Memory B cell (primary cell): Measurements from ENCODE around the gene RTL10.

Source experiments
- ATAC-seq: fragments of 150-1000 bp; cut with Tn5 transposase; 2 replicates; pipeline ENCODE4 v1.10.0; 2021; ENCODE audit warnings: low read depth, mild to moderate bottlenecking, moderate library complexity
- DNase-seq, 2 donors: peaks; one replicate each; pipeline ENCODE4 v3.0.0; 2022; ENCODE audit warnings: low spot score in 2 of 2
- H3K27ac Mint-ChIP-seq: one replicate; pipeline ENCODE4 v1.8.0; 2022; ENCODE audit warnings: mild to moderate bottlenecking, moderate library complexity, mixed read lengths
- H3K27me3 Mint-ChIP-seq: one replicate; pipeline ENCODE4 v1.8.0; 2022; ENCODE audit warnings: mixed read lengths
- H3K36me3 Mint-ChIP-seq: one replicate; pipeline ENCODE4 v1.8.0; 2022; ENCODE audit warnings: mild to moderate bottlenecking, mixed read lengths
- H3K4me1 Mint-ChIP-seq: one replicate; pipeline ENCODE4 v1.8.0; 2022; ENCODE audit warnings: mixed read lengths
- H3K4me3 Mint-ChIP-seq: one replicate; pipeline ENCODE4 v1.8.0; 2022; ENCODE audit warnings: mild to moderate bottlenecking, moderate library complexity, mixed read lengths
- H3K9me3 Mint-ChIP-seq: one replicate; pipeline ENCODE4 v1.8.0; 2022; ENCODE audit warnings: mixed read lengths

RTL10 gene

DNA sequence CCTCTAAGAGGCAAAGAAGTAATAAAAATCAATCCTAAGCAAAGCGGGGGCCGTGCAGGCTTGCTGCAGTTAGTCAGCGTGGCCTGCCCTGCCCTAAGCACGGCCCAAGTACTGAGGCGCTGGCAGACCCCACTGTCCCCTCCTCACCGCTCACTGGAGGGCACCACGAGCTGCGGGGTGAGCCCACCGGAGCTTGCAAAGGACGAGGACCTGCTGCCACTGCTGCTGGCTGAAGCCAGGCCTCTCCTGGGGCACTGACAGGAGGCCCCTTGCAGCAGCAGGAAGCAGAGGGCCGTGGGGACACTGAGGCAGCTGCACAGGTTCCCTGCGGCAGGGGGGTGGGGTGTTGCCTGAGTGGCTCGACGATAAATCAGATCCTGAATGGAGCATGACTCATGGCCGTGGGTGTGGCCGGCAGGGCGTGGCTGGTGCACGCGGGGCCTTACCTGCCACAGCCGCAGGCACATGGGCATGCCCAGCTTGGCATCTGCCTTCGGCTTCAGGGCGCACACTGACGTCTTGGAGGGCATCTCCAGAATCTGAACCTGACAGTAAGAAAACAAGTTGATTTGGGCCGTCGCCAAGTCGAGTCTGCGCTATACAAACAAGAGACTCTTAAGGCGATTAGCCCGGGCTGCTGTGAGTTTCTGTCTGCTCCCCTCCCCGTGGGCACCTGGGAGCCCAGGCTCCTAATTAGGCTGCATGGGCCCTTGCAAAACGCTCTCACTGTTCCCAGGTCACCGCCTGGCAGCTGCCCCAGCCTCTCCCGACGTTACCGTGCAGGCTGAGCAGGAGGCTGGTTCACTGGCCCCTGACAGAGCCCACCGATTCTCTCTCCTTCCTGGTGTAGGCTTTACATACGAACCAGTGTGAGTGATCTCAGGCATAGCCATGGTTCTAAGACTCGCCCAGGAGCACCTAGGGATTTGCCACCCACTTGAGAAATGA is 48.2 kb downstream of the RTL10 start:
- Mint-ChIP-seq H3K4me1 (no peaks in the 10 kb centered on the region), H3K27ac (no peak overlapping the region), H3K27me3 (no peaks in the 10 kb centered on the region), H3K36me3 (peaks cover 5% of the 10 kb centered on the region), H3K4me3 (no peak overlapping the region), H3K9me3 (no peaks in the 10 kb centered on the region)
- no peak for ATAC-seq
- no peak for DNase-seq

DNA sequence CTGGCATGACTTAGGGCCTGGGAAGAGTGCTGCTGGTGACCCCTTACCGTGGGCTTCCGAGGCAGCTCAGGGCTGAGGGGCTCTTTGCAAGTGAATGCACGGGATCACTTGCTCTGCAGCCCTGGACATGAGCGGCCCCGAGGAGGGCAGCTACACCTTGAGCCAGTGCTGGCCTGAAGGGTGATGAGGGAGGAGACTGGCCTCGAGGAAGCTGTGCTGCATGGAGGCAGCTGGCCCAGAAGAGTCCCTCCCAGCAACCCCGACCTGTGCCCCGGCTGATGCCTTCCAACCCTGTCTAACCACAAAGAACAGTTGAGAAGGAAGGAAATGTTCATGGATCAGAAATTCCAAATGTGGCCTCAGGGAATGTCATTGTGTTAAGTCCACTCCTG is 48.9 kb downstream of the RTL10 start:
- Mint-ChIP-seq H3K36me3 (peaks cover 6% of the 10 kb centered on the region), H3K4me1 (no peaks in the 10 kb centered on the region), H3K4me3 (no peak overlapping the region), H3K27ac (no peak overlapping the region), H3K27me3 (no peaks in the 10 kb centered on the region), H3K9me3 (no peaks in the 10 kb centered on the region)
- DNase-seq (no peak), ATAC-seq (no peak)
